ENCODE results near the gene AKAP7.

- no peak for TF ChIP-seq CTCF (IDR thresholded peaks at IDR 0.05; ENCODE audit: borderline replicate concordance, extremely low read depth, low read length, poor library complexity, severe bottlenecking)
- TF ChIP-seq EZH2 (IDR thresholded peaks at IDR 0.05; ENCODE audit: borderline replicate concordance, low read depth, low read length, severe bottlenecking), result no peak
Measured at GRCh38 chr6:131316654-131317053, 181.4 kb downstream of the AKAP7 start.
